GM12875 (cell line): ENCODE results near the gene KDM4B.

Source experiments
- H3K4me3 ChIP-seq: one replicate; pipeline ENCODE4 v1.5.1; 2011; ENCODE audit warnings: low read depth, low read length, control low read depth
- TF ChIP-seq, protein P1 (sequence below): IDR thresholded peaks from 2 replicates; pipeline ENCODE4 v1.5.1; 2011; ENCODE audit warnings: low read depth, mild to moderate bottlenecking, control low read depth, inconsistent platforms, low read length, moderate library complexity, borderline replicate concordance; ENCODE audit not compliant: insufficient read depth

The KDM4B gene

DNA sequence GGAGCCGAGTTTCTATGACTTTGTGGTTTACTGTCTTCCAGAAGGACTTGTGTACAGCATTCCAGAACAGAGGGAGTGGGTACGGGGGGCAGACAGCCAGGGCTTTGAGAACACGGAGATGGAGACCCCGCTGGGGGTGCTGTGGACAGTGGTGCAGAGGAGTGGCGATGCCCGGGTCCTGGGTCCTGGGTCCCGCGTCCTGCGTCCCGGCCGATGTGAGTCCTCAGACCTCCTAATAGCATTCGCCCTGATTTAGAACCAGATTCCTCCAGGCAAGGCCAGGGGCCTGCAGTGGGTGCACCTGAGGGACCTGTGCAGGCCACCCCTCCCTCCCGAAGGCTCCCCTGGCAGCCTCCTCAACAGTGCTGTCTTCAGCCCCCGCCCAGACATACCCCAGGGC is 97.9 kb downstream of the KDM4B start:
- TF ChIP-seq, protein P1, sequence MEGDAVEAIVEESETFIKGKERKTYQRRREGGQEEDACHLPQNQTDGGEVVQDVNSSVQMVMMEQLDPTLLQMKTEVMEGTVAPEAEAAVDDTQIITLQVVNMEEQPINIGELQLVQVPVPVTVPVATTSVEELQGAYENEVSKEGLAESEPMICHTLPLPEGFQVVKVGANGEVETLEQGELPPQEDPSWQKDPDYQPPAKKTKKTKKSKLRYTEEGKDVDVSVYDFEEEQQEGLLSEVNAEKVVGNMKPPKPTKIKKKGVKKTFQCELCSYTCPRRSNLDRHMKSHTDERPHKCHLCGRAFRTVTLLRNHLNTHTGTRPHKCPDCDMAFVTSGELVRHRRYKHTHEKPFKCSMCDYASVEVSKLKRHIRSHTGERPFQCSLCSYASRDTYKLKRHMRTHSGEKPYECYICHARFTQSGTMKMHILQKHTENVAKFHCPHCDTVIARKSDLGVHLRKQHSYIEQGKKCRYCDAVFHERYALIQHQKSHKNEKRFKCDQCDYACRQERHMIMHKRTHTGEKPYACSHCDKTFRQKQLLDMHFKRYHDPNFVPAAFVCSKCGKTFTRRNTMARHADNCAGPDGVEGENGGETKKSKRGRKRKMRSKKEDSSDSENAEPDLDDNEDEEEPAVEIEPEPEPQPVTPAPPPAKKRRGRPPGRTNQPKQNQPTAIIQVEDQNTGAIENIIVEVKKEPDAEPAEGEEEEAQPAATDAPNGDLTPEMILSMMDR = no peak

DNA sequence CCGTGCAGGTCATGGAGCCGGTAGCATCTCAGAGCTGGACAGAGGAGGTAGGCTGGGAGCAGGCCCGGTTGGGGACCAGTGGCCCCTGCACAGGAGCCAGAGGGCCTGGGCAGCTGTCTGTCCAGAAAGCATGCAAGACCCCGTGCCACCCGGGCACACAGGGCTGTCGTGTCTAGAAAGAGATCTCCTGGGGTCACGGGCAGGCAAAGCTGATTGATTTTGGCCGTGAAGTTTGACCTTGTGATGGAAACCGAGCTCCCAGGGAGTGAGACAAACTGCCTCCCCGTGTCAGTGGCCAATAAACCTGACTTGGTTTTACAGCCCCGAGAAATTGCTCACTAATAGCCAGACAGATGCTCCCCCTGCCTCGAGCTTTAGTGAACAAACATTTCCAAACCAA is 98.8 kb downstream of the KDM4B start:
- H3K4me3 ChIP-seq = no peak overlapping the region

More for the DNA sequence above, 97.9 kb downstream of the KDM4B start:
- H3K4me3 ChIP-seq = no peak overlapping the region

DNA sequence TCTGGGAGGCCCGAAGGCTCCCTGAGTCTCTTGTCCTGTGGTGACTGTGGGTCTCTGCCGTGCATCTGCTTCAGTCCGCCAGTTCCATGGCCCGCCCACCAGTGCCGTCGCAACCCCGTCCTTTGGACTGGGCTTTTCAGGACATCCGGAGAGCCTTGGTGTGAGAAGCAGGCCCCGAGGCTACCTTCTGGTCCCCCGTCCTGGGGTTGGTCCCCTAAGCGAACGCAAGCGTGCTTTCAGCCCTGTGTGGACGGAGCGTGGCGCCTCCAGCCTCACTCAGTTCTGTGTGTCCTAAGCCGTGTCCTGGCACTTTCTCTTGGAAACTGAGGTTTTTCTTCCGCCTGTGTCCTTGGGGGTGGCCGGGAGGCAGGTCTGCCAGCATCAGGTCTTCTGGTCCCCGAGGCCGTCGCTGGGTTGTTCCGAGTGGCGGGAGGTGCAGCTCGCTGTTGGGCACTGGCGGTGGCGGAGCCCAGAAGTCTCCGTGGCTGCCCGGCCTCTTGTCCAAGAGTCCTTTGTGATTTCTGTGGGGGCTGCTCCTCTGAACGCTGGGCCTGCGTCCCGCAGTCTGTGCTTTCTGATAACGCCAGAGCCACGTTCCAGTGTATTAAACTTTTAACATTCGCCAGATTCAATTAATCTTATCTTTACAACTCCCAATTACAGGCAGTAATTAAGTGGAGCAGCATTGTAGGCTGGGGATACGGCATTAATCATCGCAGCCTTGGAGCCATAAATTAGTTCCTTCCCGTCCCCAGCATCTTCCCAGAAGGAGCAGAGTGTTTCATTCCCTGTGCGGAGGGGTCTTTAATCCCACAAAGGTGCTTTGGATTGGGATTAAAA is 99.5 kb downstream of the KDM4B start:
- TF ChIP-seq, protein P1 = no peak
- no peak overlapping the region for H3K4me3 ChIP-seq

More for the DNA sequence above, 98.8 kb downstream of the KDM4B start:
- TF ChIP-seq, protein P1 = no peak

DNA sequence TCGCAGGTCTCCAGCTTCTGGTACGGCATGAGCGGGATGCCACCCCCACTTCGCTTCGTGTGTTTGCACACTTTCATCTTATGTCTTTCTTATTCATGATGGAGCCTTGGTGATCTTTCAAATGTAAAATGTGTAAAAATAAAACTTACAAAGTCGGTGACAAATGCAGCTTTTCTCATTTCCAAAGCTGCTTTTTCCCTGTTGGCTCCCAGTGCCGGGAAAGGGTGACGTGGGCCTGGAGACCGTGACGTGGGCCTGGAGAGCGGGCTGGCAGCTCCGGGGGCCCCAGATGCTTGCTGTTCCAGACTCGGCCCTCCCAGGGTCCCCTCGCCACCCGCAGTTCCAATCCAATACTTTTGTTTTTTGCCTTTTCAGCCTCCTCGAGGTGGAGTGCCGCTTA is 101.4 kb downstream of the KDM4B start:
- no peak overlapping the region for H3K4me3 ChIP-seq
- TF ChIP-seq, protein P1 = no peak

DNA sequence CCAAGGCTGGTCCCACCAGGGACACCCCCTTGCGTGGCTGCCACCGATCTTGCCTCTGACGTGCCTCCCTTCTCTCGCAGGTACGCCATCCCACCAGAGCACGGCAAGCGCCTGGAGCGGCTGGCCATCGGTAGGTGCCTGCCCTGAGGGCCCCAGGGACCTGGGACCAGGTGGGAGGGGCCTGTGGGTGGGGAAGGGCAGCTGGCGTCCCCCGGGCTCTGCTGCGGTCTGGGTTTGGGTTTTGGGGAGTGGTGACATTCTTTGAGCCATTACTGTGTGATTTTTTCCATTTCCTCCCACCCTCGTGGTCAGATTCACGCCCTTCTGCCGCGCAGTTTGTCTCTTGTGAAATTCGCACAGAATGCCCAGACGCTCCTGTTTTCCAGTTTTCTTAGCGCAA is 102.0 kb downstream of the KDM4B start:
- no peak overlapping the region for H3K4me3 ChIP-seq

DNA sequence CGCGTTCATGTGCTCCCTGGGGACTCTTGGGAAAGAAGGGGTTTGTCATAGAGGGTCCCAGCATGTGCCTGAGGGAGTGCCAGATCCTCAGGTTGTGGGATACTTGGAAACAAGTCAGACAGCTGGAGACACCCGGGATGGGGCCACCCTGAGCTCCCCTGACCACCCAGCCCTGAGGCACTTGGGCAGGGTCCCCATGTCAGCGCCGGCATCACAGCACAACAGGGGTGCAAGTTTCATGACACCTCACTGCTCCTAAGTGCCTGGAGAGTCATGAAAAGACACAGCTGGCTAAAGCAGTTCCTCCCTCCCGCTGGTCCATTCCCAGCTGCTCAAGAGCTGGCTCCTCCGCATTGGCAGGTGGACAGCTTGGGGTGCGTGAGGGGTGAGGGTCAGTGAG is 102.7 kb downstream of the KDM4B start:
- TF ChIP-seq, protein P1 = no peak
- no peak overlapping the region for H3K4me3 ChIP-seq

More for the DNA sequence above, 102.0 kb downstream of the KDM4B start:
- TF ChIP-seq, protein P1 = no peak

DNA sequence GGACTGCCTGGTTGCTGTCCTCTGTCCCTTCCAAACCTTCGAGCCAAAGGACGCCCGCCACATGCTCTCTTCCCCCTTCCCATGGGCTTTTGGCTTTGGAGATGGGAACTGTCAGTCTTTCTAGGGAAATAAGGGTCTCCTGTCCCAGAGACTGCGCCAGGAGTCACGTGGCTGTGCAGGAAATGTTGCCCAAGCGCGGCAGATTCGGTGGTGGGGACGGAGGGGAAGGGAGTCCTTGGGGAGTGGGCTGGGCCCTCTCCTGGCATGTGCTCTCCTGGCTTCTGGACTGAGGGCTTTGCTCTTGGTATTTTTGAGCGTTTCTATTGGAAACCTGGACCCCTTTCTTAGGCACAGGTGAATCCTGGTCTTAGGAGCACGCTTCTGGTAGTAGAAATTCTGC is 103.2 kb downstream of the KDM4B start:
- no peak overlapping the region for H3K4me3 ChIP-seq
- TF ChIP-seq, protein P1 = no peak
